WTC11 (cell line): ENCODE results near the gene RPL9. TPM values are rescaled to one million over a fixed set of nuclear protein-coding genes. Genes with fewer than 3 reads are reported as not detected.

ENCODE experiments used
- ATAC-seq: fragments of 200-7000 bp; cut with Tn5 transposase; 2 replicates; pipeline ENCODE4 v1.10.0; 2021; ENCODE audit warnings: mild to moderate bottlenecking, moderate library complexity
- CTCF ChIA-PET: fragments of 300-600 bp; sonication (Branson Sonifier 250); formaldehyde crosslinking; loops from one replicate; lab custom pipeline; 2021; ENCODE audit warnings: antibody characterized with exemption; lab: Charles Lee
- POLR2A ChIA-PET: fragments of 350-600 bp; sonication (Branson Sonifier 250); formaldehyde crosslinking; loops from one replicate; lab custom pipeline; 2021; ENCODE audit warnings: antibody characterized with exemption; lab: Charles Lee
- DNase-seq: peaks from one replicate; pipeline ENCODE4 v3.0.0; 2021; ENCODE audit warnings: low spot score
- H3K27ac Mint-ChIP-seq: 2 replicates; pipeline ENCODE4 v1.8.0; 2021; ENCODE audit warnings: mixed read lengths
- H3K27me3 Mint-ChIP-seq: 2 replicates; pipeline ENCODE4 v1.8.0; 2021; ENCODE audit warnings: low read depth, mild to moderate bottlenecking, moderate library complexity, mixed read lengths
- H3K36me3 Mint-ChIP-seq: 2 replicates; pipeline ENCODE4 v1.8.0; 2021; ENCODE audit warnings: mixed read lengths
- H3K4me1 Mint-ChIP-seq: 2 replicates; pipeline ENCODE4 v1.8.0; 2022; ENCODE audit warnings: mixed read lengths
- H3K4me3 Mint-ChIP-seq: 2 replicates; pipeline ENCODE4 v1.8.0; 2021; ENCODE audit warnings: mild to moderate bottlenecking, moderate library complexity, mixed read lengths
- H3K9me3 Mint-ChIP-seq: 2 replicates; pipeline ENCODE4 v1.8.0; 2021; ENCODE audit warnings: mixed read lengths
- ESRRA ChIP-seq: sonication (generic); formaldehyde crosslinking; IDR thresholded peaks from 2 replicates; pipeline ENCODE4 v1.8.1; 2022; ENCODE audit warnings: mild to moderate bottlenecking, missing genetic modification reagents, borderline replicate concordance
- FOXK1 ChIP-seq: sonication (generic); formaldehyde crosslinking; IDR thresholded peaks from 2 replicates; pipeline ENCODE4 v1.8.0; 2022; ENCODE audit warnings: mild to moderate bottlenecking, moderate library complexity, missing genetic modification reagents
- GABPB1 ChIP-seq: sonication (generic); formaldehyde crosslinking; IDR thresholded peaks from 2 replicates; pipeline ENCODE4 v1.8.1; 2023; ENCODE audit warnings: mild to moderate bottlenecking, missing genetic modification reagents
- HMGA2 ChIP-seq: fragments of 250-450 bp; sonication (Bioruptor Pico); IDR thresholded peaks from 2 replicates; pipeline ENCODE4 v1.4.0; 2021; ENCODE audit warnings: mild to moderate bottlenecking, moderate library complexity
- JUN ChIP-seq: sonication (generic); formaldehyde crosslinking; IDR thresholded peaks from 2 replicates; pipeline ENCODE4 v1.8.0; 2023; ENCODE audit warnings: mild to moderate bottlenecking, missing genetic modification reagents
- MYBL2 ChIP-seq: sonication (generic); formaldehyde crosslinking; IDR thresholded peaks from 2 replicates; pipeline ENCODE4 v1.8.1; 2023; ENCODE audit warnings: mild to moderate bottlenecking, moderate library complexity, missing genetic modification reagents
- NR1H2 ChIP-seq: sonication (generic); formaldehyde crosslinking; IDR thresholded peaks from 2 replicates; pipeline ENCODE4 v1.9.0; 2021; ENCODE audit warnings: mild to moderate bottlenecking, moderate library complexity, missing genetic modification reagents
- NR2C2 ChIP-seq: sonication (generic); formaldehyde crosslinking; IDR thresholded peaks from 2 replicates; pipeline ENCODE4 v1.8.0; 2022; ENCODE audit warnings: mild to moderate bottlenecking, missing genetic modification reagents
- OVOL2 ChIP-seq: fragments of 250-450 bp; sonication (Bioruptor Pico); IDR thresholded peaks from 2 replicates; pipeline ENCODE4 v1.9.0; 2021; ENCODE audit warnings: mild to moderate bottlenecking, borderline replicate concordance
- TCF7 ChIP-seq: sonication (generic); formaldehyde crosslinking; IDR thresholded peaks from 2 replicates; pipeline ENCODE4 v1.8.0; 2022; ENCODE audit warnings: mild to moderate bottlenecking, low read depth, missing genetic modification reagents, moderate library complexity
- TEAD1 ChIP-seq: sonication (generic); formaldehyde crosslinking; IDR thresholded peaks from 2 replicates; pipeline ENCODE4 v1.8.0; 2022; ENCODE audit warnings: mild to moderate bottlenecking, missing genetic modification reagents
- ZNF423 ChIP-seq: fragments of 250-450 bp; sonication (Bioruptor Pico); IDR thresholded peaks from 2 replicates; pipeline ENCODE4 v2.1.2; 2022; ENCODE audit warnings: mild to moderate bottlenecking, moderate library complexity
- total RNA-seq: library from RNA; stranded (reverse); gene quantifications from 3 replicates; pipeline ENCODE4 v1.2.3, GENCODE V29; 2021
- TF ChIP-seq, protein P1 (sequence below): fragments of 200-600 bp; IDR thresholded peaks from 2 replicates; pipeline ENCODE4 v1.8.0; 2022; ENCODE audit warnings: antibody characterized with exemption
- TF ChIP-seq, protein P2 (sequence below): sonication (generic); formaldehyde crosslinking; IDR thresholded peaks from 2 replicates; pipeline ENCODE4 v1.8.1; 2023; ENCODE audit warnings: mild to moderate bottlenecking, missing genetic modification reagents, borderline replicate concordance
- TF ChIP-seq, protein P3 (sequence below): sonication (generic); formaldehyde crosslinking; IDR thresholded peaks from 2 replicates; pipeline ENCODE4 v1.8.0; 2022; ENCODE audit warnings: mild to moderate bottlenecking, missing genetic modification reagents
- TF ChIP-seq, protein P4 (sequence below): sonication (generic); formaldehyde crosslinking; conservative IDR thresholded peaks from 2 replicates; pipeline ENCODE4 v1.8.1; 2022; ENCODE audit warnings: mild to moderate bottlenecking, missing genetic modification reagents

Gene RPL9
- total RNA-seq, 1 experiment from 2014 or later: 1,191 TPM

DNA sequence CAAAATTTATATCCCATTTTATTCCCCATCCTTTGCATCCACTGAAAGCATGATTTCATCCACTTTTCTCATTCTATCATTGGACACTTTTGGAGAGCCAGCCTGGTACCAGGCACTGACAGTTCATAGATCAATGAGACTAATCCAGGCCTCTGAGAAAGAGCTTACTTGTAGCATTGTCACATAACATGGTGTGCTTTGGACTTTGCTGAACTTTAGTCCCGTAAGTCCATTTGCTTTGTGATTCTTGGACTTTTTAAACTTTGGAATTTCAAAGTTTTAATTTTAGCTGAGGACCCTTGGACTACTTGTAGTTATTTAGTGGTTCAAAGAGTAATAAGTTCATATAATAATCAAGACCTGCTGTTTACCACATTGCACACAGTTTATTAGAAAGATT is 11.7 kb upstream of the RPL9 start:
- peaks cover 38% of the 10 kb centered on the region for H3K36me3 Mint-ChIP-seq
- no peaks in the 10 kb centered on the region for H3K27me3 Mint-ChIP-seq
- H3K27ac Mint-ChIP-seq: no peak overlapping the region
- no peaks in the 10 kb centered on the region for H3K9me3 Mint-ChIP-seq
- H3K4me3 Mint-ChIP-seq: no peak overlapping the region
- DNase-seq (no peak), ATAC-seq (no peak)
- ChIA-PET POLR2A (no interaction called here), CTCF (interaction anchor here (2.0 kb wide), 1 partner anchor 11 kb away, joined by 17 read pairs; the partner anchor contains the start of genes LIAS and RPL9)
- H3K4me1 Mint-ChIP-seq: peaks cover 4% of the 10 kb centered on the region; the same call in 1 of the 2 replicates
- TF ChIP-seq TCF7 (CRISPR knock-in tag): no peak
- TF ChIP-seq, protein P1, sequence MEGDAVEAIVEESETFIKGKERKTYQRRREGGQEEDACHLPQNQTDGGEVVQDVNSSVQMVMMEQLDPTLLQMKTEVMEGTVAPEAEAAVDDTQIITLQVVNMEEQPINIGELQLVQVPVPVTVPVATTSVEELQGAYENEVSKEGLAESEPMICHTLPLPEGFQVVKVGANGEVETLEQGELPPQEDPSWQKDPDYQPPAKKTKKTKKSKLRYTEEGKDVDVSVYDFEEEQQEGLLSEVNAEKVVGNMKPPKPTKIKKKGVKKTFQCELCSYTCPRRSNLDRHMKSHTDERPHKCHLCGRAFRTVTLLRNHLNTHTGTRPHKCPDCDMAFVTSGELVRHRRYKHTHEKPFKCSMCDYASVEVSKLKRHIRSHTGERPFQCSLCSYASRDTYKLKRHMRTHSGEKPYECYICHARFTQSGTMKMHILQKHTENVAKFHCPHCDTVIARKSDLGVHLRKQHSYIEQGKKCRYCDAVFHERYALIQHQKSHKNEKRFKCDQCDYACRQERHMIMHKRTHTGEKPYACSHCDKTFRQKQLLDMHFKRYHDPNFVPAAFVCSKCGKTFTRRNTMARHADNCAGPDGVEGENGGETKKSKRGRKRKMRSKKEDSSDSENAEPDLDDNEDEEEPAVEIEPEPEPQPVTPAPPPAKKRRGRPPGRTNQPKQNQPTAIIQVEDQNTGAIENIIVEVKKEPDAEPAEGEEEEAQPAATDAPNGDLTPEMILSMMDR: no peak

DNA sequence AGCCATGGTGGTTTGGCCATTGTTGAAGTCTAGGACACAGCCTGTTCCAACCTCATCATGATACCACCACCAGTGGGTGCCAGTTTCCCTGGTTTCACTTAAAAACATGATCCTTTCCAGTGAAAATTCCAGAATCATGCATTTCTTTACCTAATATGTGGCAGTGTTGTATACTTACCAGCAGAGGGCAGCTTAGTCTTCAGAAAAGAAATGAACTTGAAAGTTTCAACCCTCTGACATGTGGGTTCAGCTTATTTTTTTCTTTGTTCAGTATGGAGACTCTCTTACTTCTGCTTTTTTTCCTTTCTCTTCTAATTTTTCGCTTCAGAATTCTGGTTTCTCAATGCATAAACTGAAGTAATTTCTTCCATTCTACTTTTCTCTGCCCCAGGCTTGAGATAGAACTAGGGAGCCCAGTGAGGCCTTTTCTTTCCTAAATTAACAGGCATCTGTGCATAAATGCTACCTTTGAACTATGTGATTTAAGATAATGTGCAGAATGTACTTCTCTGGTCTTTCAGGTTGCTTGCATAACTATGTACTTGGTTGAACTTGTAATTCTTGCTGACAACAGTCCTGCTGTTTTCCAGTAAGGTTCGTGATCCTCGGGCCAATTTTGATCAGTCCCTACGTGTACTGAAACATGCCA is 10.8 kb upstream of the RPL9 start:
- no peaks in the 10 kb centered on the region for H3K9me3 Mint-ChIP-seq
- POLR2A ChIA-PET: interaction anchor here (0.5 to 1.1 kb wide), 4 partner anchors 10 to 169 kb away, joined by 3 read pairs; no protein-coding TSS in a partner anchor
- H3K4me1 Mint-ChIP-seq: peaks cover 4% of the 10 kb centered on the region; the same call in 1 of the 2 replicates
- H3K4me3 Mint-ChIP-seq: no peak overlapping the region
- H3K36me3 Mint-ChIP-seq: peaks cover 45% of the 10 kb centered on the region
- TF ChIP-seq, protein P1: peak; percentile 73
- TF ChIP-seq JUN (CRISPR knock-in tag): no peak
- peak; percentile 36 for DNase-seq
- peak; percentile 97 for ATAC-seq
- CTCF ChIA-PET: interaction anchor here (0.6 to 2.0 kb wide), 25 partner anchors 9 to 586 kb away, joined by 3 to 17 read pairs (median 3); partner anchors contain the start of genes LIAS, RPL9, SMIM14 and UGDH
- peak overlapping the region; percentile 97 for H3K27ac Mint-ChIP-seq
- no peaks in the 10 kb centered on the region for H3K27me3 Mint-ChIP-seq

DNA sequence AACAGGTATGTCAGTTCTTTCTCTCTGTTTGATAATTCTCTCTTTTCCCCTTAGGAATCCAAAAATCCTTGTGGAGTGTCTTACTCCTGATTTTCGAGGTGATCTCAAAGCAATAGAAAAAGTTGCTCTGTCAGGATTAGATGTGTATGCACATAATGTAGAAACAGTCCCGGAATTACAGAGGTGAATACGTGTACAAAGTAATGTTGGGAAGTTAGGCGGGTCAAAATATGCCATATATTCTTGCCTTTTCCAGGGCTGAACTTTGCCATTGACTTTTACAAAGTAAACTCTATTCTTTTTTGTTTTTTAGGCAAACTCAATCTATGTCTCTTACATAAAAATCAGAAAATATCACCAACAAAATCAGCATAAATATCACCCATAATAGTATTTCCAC is 8.7 kb upstream of the RPL9 start:
- ChIA-PET CTCF (no interaction called here), POLR2A (no interaction called here)
- H3K9me3 Mint-ChIP-seq: no peaks in the 10 kb centered on the region

DNA sequence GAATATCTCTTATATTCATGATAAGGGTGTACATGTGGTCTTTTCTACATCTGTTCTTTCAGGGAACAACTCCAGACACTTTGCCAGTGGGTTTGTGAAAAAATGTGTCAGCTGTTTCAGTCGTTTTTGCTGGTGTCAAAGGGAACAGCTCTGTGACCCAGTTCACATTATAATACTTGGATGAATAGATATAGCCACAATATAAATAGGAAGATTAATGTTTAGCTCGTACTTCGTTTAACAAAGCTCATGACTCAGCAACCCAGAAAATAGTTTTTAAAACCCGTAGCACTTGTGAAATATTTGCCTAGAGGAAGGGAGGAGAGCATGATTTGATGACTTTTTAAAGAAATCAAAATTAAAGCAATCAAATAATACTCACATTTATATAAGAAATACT is 8.0 kb upstream of the RPL9 start:
- Mint-ChIP-seq H3K4me3 (no peak overlapping the region), H3K4me1 (peaks cover 4% of the 10 kb centered on the region; the same call in 1 of the 2 replicates), H3K9me3 (no peaks in the 10 kb centered on the region), H3K27ac (no peak overlapping the region), H3K27me3 (no peaks in the 10 kb centered on the region), H3K36me3 (peaks cover 39% of the 10 kb centered on the region)
- ChIA-PET POLR2A (no interaction called here), CTCF (interaction anchor here (0.6 kb wide), 1 partner anchor 174 kb away, joined by 3 read pairs; no protein-coding TSS in a partner anchor)
- TF ChIP-seq ESRRA (CRISPR knock-in tag): no peak
- TF ChIP-seq MYBL2 (CRISPR knock-in tag): no peak
- no peak for TF ChIP-seq GABPB1
- no peak for TF ChIP-seq OVOL2
- TF ChIP-seq NR1H2 (CRISPR knock-in tag): no peak
- no peak for TF ChIP-seq NR2C2
- TF ChIP-seq TEAD1 (CRISPR knock-in tag): no peak
- TF ChIP-seq, protein P1: no peak
- TF ChIP-seq FOXK1 (CRISPR knock-in tag): no peak
- TF ChIP-seq, protein P2, sequence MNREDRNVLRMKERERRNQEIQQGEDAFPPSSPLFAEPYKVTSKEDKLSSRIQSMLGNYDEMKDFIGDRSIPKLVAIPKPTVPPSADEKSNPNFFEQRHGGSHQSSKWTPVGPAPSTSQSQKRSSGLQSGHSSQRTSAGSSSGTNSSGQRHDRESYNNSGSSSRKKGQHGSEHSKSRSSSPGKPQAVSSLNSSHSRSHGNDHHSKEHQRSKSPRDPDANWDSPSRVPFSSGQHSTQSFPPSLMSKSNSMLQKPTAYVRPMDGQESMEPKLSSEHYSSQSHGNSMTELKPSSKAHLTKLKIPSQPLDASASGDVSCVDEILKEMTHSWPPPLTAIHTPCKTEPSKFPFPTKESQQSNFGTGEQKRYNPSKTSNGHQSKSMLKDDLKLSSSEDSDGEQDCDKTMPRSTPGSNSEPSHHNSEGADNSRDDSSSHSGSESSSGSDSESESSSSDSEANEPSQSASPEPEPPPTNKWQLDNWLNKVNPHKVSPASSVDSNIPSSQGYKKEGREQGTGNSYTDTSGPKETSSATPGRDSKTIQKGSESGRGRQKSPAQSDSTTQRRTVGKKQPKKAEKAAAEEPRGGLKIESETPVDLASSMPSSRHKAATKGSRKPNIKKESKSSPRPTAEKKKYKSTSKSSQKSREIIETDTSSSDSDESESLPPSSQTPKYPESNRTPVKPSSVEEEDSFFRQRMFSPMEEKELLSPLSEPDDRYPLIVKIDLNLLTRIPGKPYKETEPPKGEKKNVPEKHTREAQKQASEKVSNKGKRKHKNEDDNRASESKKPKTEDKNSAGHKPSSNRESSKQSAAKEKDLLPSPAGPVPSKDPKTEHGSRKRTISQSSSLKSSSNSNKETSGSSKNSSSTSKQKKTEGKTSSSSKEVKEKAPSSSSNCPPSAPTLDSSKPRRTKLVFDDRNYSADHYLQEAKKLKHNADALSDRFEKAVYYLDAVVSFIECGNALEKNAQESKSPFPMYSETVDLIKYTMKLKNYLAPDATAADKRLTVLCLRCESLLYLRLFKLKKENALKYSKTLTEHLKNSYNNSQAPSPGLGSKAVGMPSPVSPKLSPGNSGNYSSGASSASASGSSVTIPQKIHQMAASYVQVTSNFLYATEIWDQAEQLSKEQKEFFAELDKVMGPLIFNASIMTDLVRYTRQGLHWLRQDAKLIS (CRISPR knock-in tag): no peak
- TF ChIP-seq, protein P3, sequence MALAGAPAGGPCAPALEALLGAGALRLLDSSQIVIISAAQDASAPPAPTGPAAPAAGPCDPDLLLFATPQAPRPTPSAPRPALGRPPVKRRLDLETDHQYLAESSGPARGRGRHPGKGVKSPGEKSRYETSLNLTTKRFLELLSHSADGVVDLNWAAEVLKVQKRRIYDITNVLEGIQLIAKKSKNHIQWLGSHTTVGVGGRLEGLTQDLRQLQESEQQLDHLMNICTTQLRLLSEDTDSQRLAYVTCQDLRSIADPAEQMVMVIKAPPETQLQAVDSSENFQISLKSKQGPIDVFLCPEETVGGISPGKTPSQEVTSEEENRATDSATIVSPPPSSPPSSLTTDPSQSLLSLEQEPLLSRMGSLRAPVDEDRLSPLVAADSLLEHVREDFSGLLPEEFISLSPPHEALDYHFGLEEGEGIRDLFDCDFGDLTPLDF (CRISPR knock-in tag): no peak
- TF ChIP-seq ZNF423 (CRISPR knock-in tag): no peak
- TF ChIP-seq, protein P4, sequence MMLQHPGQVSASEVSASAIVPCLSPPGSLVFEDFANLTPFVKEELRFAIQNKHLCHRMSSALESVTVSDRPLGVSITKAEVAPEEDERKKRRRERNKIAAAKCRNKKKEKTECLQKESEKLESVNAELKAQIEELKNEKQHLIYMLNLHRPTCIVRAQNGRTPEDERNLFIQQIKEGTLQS (CRISPR knock-in tag): no peak
- ATAC-seq (no peak), DNase-seq (no peak)

More for the DNA sequence above, 8.7 kb upstream of the RPL9 start:
- TF ChIP-seq HMGA2 (CRISPR knock-in tag): no peak
- Mint-ChIP-seq H3K27me3 (no peaks in the 10 kb centered on the region), H3K4me1 (peaks cover 4% of the 10 kb centered on the region; the same call in 1 of the 2 replicates), H3K36me3 (peaks cover 44% of the 10 kb centered on the region), H3K27ac (no peak overlapping the region; the same call in 1 of the 2 replicates), H3K4me3 (no peak overlapping the region)
- ATAC-seq (no peak), DNase-seq (no peak)
